ENCODE data around the gene CIT. TPM values are rescaled to one million over a fixed set of nuclear protein-coding genes. Genes with fewer than 3 reads are reported as not detected.
"Not testable (repeated sequence)": the region's sequence is repeated elsewhere in the genome, so short reads cannot be mapped to it uniquely, and the experiment has no call there.

CIT gene
- total RNA-seq, 2 donors from 2014 or later, result 0.95 to 2.3 TPM

GRCh38 chr12:119711693-119712092, 165.4 kb downstream of the CIT start:
- no peaks in the 10 kb centered on the region for H3K36me3 ChIP-seq
- no peak overlapping the region for H3K27ac ChIP-seq
- H3K27me3 ChIP-seq (replicated peaks; ENCODE audit: insufficient read depth), result no peaks in the 10 kb centered on the region
- no peak overlapping the region for H3K4me3 ChIP-seq
- DNase-seq (ENCODE audit: low spot score) (no peak), ATAC-seq (ENCODE audit: insufficient number of reproducible peaks, low FRiP score, low read depth) (no peak)
- no peaks in the 10 kb centered on the region for H3K9me3 ChIP-seq
- no peaks in the 10 kb centered on the region for H3K4me1 ChIP-seq (ENCODE audit: control insufficient read depth in 1 of 2, low read depth in 2 of 2)
- TF ChIP-seq CTCF (IDR thresholded peaks at IDR 0.05), result no peak

- no peak for ATAC-seq (ENCODE audit: insufficient number of reproducible peaks, low FRiP score, low read depth)
- H3K4me1 ChIP-seq (ENCODE audit: control insufficient read depth in 1 of 2, low read depth in 2 of 2), result no peaks in the 10 kb centered on the region
- no peaks in the 10 kb centered on the region for H3K36me3 ChIP-seq
Measured at GRCh38 chr12:119710965-119711551, 166.1 kb downstream of the CIT start.

GRCh38 chr12:119710374-119710964, 166.7 kb downstream of the CIT start:
- no peak for ATAC-seq (ENCODE audit: insufficient number of reproducible peaks, low FRiP score, low read depth)
- DNase-seq (ENCODE audit: low spot score), result no peak
- H3K4me1 ChIP-seq (ENCODE audit: control insufficient read depth in 1 of 2, low read depth in 2 of 2), result no peaks in the 10 kb centered on the region
- H3K36me3 ChIP-seq, result no peaks in the 10 kb centered on the region
- no peaks in the 10 kb centered on the region for H3K27me3 ChIP-seq (replicated peaks; ENCODE audit: insufficient read depth)
- no peak overlapping the region for H3K27ac ChIP-seq
- no peak overlapping the region for H3K4me3 ChIP-seq
- no peak for TF ChIP-seq CTCF (IDR thresholded peaks at IDR 0.05)
- H3K9me3 ChIP-seq, result no peaks in the 10 kb centered on the region

More at GRCh38 chr12:119710965-119711551, 166.1 kb downstream of the CIT start:
- DNase-seq (ENCODE audit: low spot score), result no peak
- H3K4me3 ChIP-seq, result no peak overlapping the region
- H3K9me3 ChIP-seq, result no peaks in the 10 kb centered on the region
- no peak overlapping the region for H3K27ac ChIP-seq
- H3K27me3 ChIP-seq (replicated peaks; ENCODE audit: insufficient read depth), result no peaks in the 10 kb centered on the region
- no peak for TF ChIP-seq CTCF (IDR thresholded peaks at IDR 0.05)

GRCh38 chr12:119706427-119706826, 170.7 kb downstream of the CIT start:
- not testable (repeated sequence) for H3K4me3 ChIP-seq; H3K27ac ChIP-seq; ATAC-seq (ENCODE audit: insufficient number of reproducible peaks, low FRiP score, low read depth); H3K27me3 ChIP-seq (replicated peaks; ENCODE audit: insufficient read depth); H3K36me3 ChIP-seq; DNase-seq (ENCODE audit: low spot score); H3K4me1 ChIP-seq (ENCODE audit: control insufficient read depth in 1 of 2, low read depth in 2 of 2); H3K9me3 ChIP-seq

- ATAC-seq (ENCODE audit: insufficient number of reproducible peaks, low FRiP score, low read depth) (no peak), DNase-seq (ENCODE audit: low spot score) (no peak)
- no peak for TF ChIP-seq CTCF (IDR thresholded peaks at IDR 0.05)
- no peaks in the 10 kb centered on the region for H3K9me3 ChIP-seq
- no peaks in the 10 kb centered on the region for H3K27me3 ChIP-seq (replicated peaks; ENCODE audit: insufficient read depth)
- H3K4me3 ChIP-seq, result no peak overlapping the region
- no peak overlapping the region for H3K27ac ChIP-seq
- H3K4me1 ChIP-seq (ENCODE audit: control insufficient read depth in 1 of 2, low read depth in 2 of 2), result no peaks in the 10 kb centered on the region
- H3K36me3 ChIP-seq, result no peaks in the 10 kb centered on the region
Measured at GRCh38 chr12:119705182-119705581, 171.9 kb downstream of the CIT start.
